ENCODE data around the gene RHOF.

GRCh38 chr12:121774968-121775474, 18.5 kb downstream of the RHOF start:
- TF ChIP-seq CTCF (conservative IDR thresholded peaks at IDR 0.05 in 1 of 2, IDR thresholded peaks at IDR 0.05 in 1 of 2; ENCODE audit: low read depth in 1 of 2, low read length in 2 of 2) (no peak), EZH2 (IDR thresholded peaks at IDR 0.05; ENCODE audit: low read length, missing control alignments) (no peak)

All from fibroblast of lung (primary cell).